Testis (tissue), 3 donors: ENCODE results near the gene ATE1. TPM values are rescaled to one million over a fixed set of nuclear protein-coding genes. Genes with fewer than 3 reads are reported as not detected.

ENCODE experiments used
- DNase-seq: peaks from one replicate; pipeline ENCODE4 v3.0.0-alpha.2; 2019
- H3K27ac ChIP-seq, 2 donors: fragments of 200-600 bp; sonication (generic); one replicate each; pipeline ENCODE4 v1.5.1; 2019
- H3K27me3 ChIP-seq: fragments of 200-600 bp; sonication (generic); one replicate; pipeline ENCODE4 v1.5.1; 2019
- H3K36me3 ChIP-seq: fragments of 200-600 bp; sonication (generic); one replicate; pipeline ENCODE4 v1.5.1; 2017; ENCODE audit warnings: low read depth; ENCODE audit errors: missing control alignments
- H3K4me1 ChIP-seq: fragments of 200-600 bp; sonication (generic); one replicate; pipeline ENCODE4 v1.5.1; 2019
- H3K4me3 ChIP-seq, 2 donors: fragments of 200-600 bp; sonication (generic); one replicate each; pipeline ENCODE4 v1.5.1; 2017 to 2019
- H3K9me3 ChIP-seq: fragments of 200-600 bp; sonication (generic); one replicate; pipeline ENCODE4 v1.5.1; 2017
- POLR2A ChIP-seq: fragments of 450-650 bp; IDR thresholded peaks from one replicate; pipeline ENCODE4 v1.6.1; 2017; ENCODE audit warnings: antibody characterized with exemption, mild to moderate bottlenecking, moderate library complexity
- WGBS, 2 donors: methylation state at CpG; one replicate each; pipeline ENCODE4 v1.1.5; 2018; 5-methylcytosine and 5-hydroxymethylcytosine counted together
- intact Hi-C: fragments of 100-400 bp; cut with DNase I; formaldehyde crosslinking; loops from one replicate; pipeline ENCODE4 v1.15.1; 2023; ENCODE audit warnings: low total_unique reads
- polyA plus RNA-seq: library from polyadenylated mRNA; stranded (reverse); fragments of 350-450 nt; fragmentation: Illumina TruSeq; extraction: RNeasy Lipid Tissue Mini Kit (QIAGEN cat#74804); gene quantifications from one replicate; pipeline ENCODE4 v1.2.3, GENCODE V29; 2014; ENCODE audit warnings: low read depth, low replicate concordance; ENCODE audit not compliant: insufficient read depth
- total RNA-seq, 2 donors: library from RNA; depleted of rRNA; stranded (reverse); fragments of >200 nt; gene quantifications; one replicate each; pipeline ENCODE4 v1.2.3, GENCODE V29; 2016
- TF ChIP-seq, protein P1 (sequence below), 3 experiments: fragments of 450-650 bp in 2 of 3; fragments of 200-600 bp in 1 of 3; sonication (generic) in 1 of 3; IDR thresholded peaks; one replicate each; pipeline ENCODE4 v1.5.1; 2016 to 2019; ENCODE audit warnings: antibody characterized with exemption in 3 of 3, mild to moderate bottlenecking in 2 of 3, moderate library complexity in 1 of 3

The ATE1 gene
- total and polyA plus RNA-seq, 3 donors from 2014 or later: 29.8 to 41.9 (median 34.0) TPM

DNA sequence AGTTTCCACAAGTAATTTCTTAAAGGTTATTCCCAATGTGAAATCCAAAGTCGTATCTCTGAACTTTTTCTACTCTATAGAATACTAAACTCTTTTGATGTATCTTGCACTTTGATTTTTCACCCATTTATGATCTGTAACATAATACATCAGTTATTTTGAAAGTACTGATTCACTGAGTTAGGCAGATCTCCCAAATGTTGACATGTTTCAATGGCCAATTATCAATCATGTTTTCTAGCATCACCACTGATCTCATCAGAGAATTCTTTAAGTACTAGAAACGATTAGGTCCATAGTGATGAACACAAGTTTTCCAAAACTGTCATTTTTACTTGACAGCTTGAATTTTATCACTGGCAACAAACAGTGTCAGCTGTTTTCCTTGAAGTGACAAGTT, 119.0 kb downstream of the ATE1 start:
- H3K27ac ChIP-seq: no peak overlapping the region
- H3K27me3 ChIP-seq: no peaks in the 10 kb centered on the region
- intact Hi-C loops: no loop called here
- no peak for DNase-seq
- no peaks in the 10 kb centered on the region for H3K36me3 ChIP-seq
- 80 to 86% methylated on average over 2 of the region's 2 CpGs for WGBS, 2 donors
- H3K4me1 ChIP-seq: no peaks in the 10 kb centered on the region
- H3K4me3 ChIP-seq: no peak overlapping the region
- TF ChIP-seq, protein P1, sequence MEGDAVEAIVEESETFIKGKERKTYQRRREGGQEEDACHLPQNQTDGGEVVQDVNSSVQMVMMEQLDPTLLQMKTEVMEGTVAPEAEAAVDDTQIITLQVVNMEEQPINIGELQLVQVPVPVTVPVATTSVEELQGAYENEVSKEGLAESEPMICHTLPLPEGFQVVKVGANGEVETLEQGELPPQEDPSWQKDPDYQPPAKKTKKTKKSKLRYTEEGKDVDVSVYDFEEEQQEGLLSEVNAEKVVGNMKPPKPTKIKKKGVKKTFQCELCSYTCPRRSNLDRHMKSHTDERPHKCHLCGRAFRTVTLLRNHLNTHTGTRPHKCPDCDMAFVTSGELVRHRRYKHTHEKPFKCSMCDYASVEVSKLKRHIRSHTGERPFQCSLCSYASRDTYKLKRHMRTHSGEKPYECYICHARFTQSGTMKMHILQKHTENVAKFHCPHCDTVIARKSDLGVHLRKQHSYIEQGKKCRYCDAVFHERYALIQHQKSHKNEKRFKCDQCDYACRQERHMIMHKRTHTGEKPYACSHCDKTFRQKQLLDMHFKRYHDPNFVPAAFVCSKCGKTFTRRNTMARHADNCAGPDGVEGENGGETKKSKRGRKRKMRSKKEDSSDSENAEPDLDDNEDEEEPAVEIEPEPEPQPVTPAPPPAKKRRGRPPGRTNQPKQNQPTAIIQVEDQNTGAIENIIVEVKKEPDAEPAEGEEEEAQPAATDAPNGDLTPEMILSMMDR (IDR thresholded peaks at IDR 0.05): no peak
- no peak for TF ChIP-seq POLR2A
- no peaks in the 10 kb centered on the region for H3K9me3 ChIP-seq

DNA sequence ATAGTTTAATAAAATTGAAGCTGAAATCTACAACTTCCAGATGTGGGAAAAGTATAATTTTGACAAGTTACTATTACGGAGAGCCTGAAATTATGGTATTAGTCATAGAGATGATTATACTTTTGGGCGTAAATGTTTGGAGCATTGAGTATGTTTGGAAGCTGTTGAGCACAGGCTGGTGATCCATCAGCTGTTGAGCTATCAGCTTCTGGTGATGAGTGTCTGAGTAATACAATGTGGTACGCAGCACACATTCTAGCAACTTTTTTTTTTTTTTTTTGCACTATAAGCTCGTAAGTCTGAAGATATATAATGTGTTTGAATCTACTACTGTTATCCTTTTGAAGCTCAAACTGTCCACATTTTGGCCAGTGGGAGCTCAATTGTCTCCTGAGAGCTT, 123.4 kb downstream of the ATE1 start:
- H3K4me1 ChIP-seq: no peaks in the 10 kb centered on the region
- TF ChIP-seq POLR2A: no peak
- TF ChIP-seq, protein P1 (IDR thresholded peaks at IDR 0.05): no peak
- intact Hi-C loops: no loop called here
- no peaks in the 10 kb centered on the region for H3K9me3 ChIP-seq
- no peak overlapping the region for H3K4me3 ChIP-seq
- no peak for DNase-seq
- no peak overlapping the region for H3K27ac ChIP-seq
- 91 to 95% methylated on average over 4 of the region's 4 CpGs for WGBS, 2 donors
- no peaks in the 10 kb centered on the region for H3K27me3 ChIP-seq
- no peaks in the 10 kb centered on the region for H3K36me3 ChIP-seq

DNA sequence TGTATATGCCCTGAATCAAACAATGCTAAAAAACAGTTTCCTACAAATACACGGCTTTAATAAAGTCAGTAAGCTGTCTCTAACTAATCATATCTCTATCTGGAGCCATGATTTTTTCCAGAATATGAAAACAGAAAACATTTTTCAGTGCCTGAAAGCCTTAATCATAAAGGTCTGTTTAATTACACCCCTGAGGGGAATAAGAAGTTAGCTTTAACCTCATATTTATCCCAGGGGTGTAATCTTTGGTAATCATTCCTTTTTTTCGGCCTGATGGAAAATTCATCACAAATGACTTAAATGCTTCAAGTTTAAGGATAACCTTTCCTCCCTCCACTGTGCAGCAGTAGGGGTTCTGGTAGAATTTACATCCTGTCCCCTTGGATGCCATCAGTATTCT, 124.2 kb downstream of the ATE1 start:
- Histone ChIP-seq H3K9me3 (no peaks in the 10 kb centered on the region), H3K36me3 (no peaks in the 10 kb centered on the region), H3K4me3 (no peak overlapping the region), H3K4me1 (no peaks in the 10 kb centered on the region), H3K27ac (no peak overlapping the region), H3K27me3 (no peaks in the 10 kb centered on the region)
- WGBS, 2 donors: 81 to 86% methylated on average over 2 of the region's 2 CpGs
- TF ChIP-seq, protein P1 (IDR thresholded peaks at IDR 0.05): no peak
- TF ChIP-seq POLR2A: no peak
- DNase-seq: no peak
- intact Hi-C loops: no loop called here

DNA sequence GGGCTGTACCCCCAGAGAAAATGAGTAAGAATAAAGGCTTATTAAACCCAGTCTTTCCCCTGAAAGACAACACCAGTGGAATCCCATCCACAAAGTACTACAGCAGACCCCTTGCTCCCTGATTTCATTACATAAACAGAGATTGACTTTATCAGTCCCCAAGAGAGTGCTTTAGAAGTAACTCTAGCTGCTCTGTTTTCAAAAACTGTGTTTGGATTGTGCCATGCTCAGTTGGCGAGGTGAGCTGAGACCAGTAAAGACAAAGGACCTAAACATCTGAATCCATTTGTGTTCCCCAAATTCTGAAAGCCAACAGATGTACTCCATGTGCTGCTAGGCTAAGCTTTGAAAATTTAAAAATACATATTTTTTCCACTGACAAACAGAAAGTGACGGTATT, 127.0 kb downstream of the ATE1 start:
- Histone ChIP-seq H3K9me3 (no peaks in the 10 kb centered on the region), H3K4me1 (no peaks in the 10 kb centered on the region), H3K4me3 (no peak overlapping the region), H3K36me3 (no peaks in the 10 kb centered on the region), H3K27me3 (no peaks in the 10 kb centered on the region), H3K27ac (no peak overlapping the region)
- no peak for DNase-seq
- intact Hi-C loops: no loop called here
- WGBS, 2 donors: 58 to 75% methylated on average over 2 of the region's 2 CpGs
- TF ChIP-seq, protein P1 (IDR thresholded peaks at IDR 0.05): no peak
- no peak for TF ChIP-seq POLR2A

DNA sequence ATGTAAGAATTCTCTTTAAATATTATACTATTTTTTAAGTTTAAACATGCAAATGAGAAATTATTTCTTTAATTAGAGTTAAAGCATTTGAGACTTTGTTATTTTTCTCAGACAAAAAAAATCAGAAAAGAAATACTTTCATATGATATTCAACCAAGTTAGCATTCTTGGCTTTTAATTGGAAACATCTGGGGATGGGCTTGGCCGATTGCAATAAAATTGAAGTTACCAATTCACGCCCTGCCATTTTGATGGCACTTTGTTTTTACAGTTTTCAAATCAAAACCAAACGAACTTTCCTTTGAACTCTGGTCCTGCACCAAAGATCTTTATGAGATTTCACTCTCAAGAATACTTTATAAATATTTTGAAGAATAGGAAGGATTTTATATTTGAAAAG, 127.7 kb downstream of the ATE1 start:
- no peaks in the 10 kb centered on the region for H3K27me3 ChIP-seq
- intact Hi-C loops: no loop called here
- H3K9me3 ChIP-seq: no peaks in the 10 kb centered on the region
- no peak overlapping the region for H3K4me3 ChIP-seq
- no peak for TF ChIP-seq POLR2A
- TF ChIP-seq, protein P1 (IDR thresholded peaks at IDR 0.05): no peak
- WGBS, 2 donors: 61 to 63% methylated on average over 3 of the region's 3 CpGs
- H3K27ac ChIP-seq: no peak overlapping the region
- H3K36me3 ChIP-seq: no peaks in the 10 kb centered on the region
- H3K4me1 ChIP-seq: no peaks in the 10 kb centered on the region
- no peak for DNase-seq
